Measurements from ENCODE around the gene ESD.
"Not testable (repeated sequence)": the region's sequence is repeated elsewhere in the genome, so short reads cannot be mapped to it uniquely, and the experiment has no call there.

ESD gene

GRCh38 chr13:46778890-46779289, 18.1 kb downstream of the ESD start:
- POLR2A ChIA-PET = no interaction called here
- CTCF ChIA-PET = no interaction called here
- no peak for DNase-seq (ENCODE audit: extremely low spot score)
- TF ChIP-seq CTCF (IDR thresholded peaks at IDR 0.05; ENCODE audit: control extremely low read depth, extremely low read depth, low read depth, missing control alignments) = no peak

GRCh38 chr13:46778095-46778494, 18.9 kb downstream of the ESD start:
- DNase-seq (ENCODE audit: extremely low spot score) = no peak
- CTCF ChIA-PET = interaction anchor here (1.0 to 4.7 kb wide), 2 partner anchors 12 to 52 kb away, joined by 3 to 19 read pairs; no protein-coding TSS in a partner anchor
- POLR2A ChIA-PET = no interaction called here
- TF ChIP-seq CTCF (IDR thresholded peaks at IDR 0.05; ENCODE audit: control extremely low read depth, extremely low read depth, low read depth, missing control alignments) = no peak

GRCh38 chr13:46775385-46776107, 21.4 kb downstream of the ESD start:
- no peak for DNase-seq (ENCODE audit: extremely low spot score)
- POLR2A ChIA-PET = no interaction called here
- CTCF ChIA-PET = interaction anchor here (0.8 to 4.7 kb wide), 3 partner anchors 10 to 30 kb away, joined by 3 to 19 read pairs (median 3); no protein-coding TSS in a partner anchor
- no peak for TF ChIP-seq CTCF (IDR thresholded peaks at IDR 0.05; ENCODE audit: control extremely low read depth, extremely low read depth, low read depth, missing control alignments)

- TF ChIP-seq CTCF (IDR thresholded peaks at IDR 0.05; ENCODE audit: control extremely low read depth, extremely low read depth, low read depth, missing control alignments) = no peak
- POLR2A ChIA-PET = no interaction called here
- CTCF ChIA-PET = interaction anchor here (1.2 to 1.4 kb wide), 2 partner anchors 14 to 23 kb away, joined by 3 to 4 read pairs; no protein-coding TSS in a partner anchor
- no peak for DNase-seq (ENCODE audit: extremely low spot score)
Observed at GRCh38 chr13:46773541-46773940, 23.4 kb downstream of the ESD start.

- DNase-seq (ENCODE audit: extremely low spot score) = no peak
- ChIA-PET CTCF (interaction anchor here (1.3 kb wide), 1 partner anchor 15 kb away, joined by 3 read pairs; no protein-coding TSS in a partner anchor), POLR2A (no interaction called here)
- TF ChIP-seq CTCF (IDR thresholded peaks at IDR 0.05; ENCODE audit: control extremely low read depth, extremely low read depth, low read depth, missing control alignments) = no peak
Observed at GRCh38 chr13:46771693-46772092, 25.3 kb downstream of the ESD start.

GRCh38 chr13:46769925-46770324, 27.0 kb downstream of the ESD start:
- DNase-seq (ENCODE audit: extremely low spot score); POLR2A ChIA-PET; CTCF ChIA-PET: not testable (repeated sequence)

GRCh38 chr13:46761866-46762265, 35.1 kb downstream of the ESD start:
- ChIA-PET POLR2A (no interaction called here), CTCF (interaction anchor here (1.3 kb wide), 1 partner anchor 14 kb away, joined by 3 read pairs; no protein-coding TSS in a partner anchor)
- no peak for TF ChIP-seq CTCF (IDR thresholded peaks at IDR 0.05; ENCODE audit: control extremely low read depth, extremely low read depth, low read depth, missing control alignments)
- DNase-seq (ENCODE audit: extremely low spot score) = no peak

Data from GM10248 (cell line).